A549 (cell line): Measurements from ENCODE around the gene OR10AG1.

Experiments
- EP300 ChIP-seq, 2 experiments: fragments of >200 bp; sonication (Bioruptor Twin); formaldehyde crosslinking; IDR thresholded peaks; 2 replicates in 1 of 2; 3 replicates in 1 of 2; pipeline ENCODE4 v1.6.1; 2016 to 2017
- ESRRA ChIP-seq: fragments of 150-350 bp; IDR thresholded peaks from 2 replicates; pipeline ENCODE4 v1.6.1; 2014; ENCODE audit warnings: mild to moderate bottlenecking, low read length, borderline replicate concordance
- POLR2A ChIP-seq: IDR thresholded peaks from 2 replicates; pipeline ENCODE4 v1.6.1; 2012; ENCODE audit warnings: mild to moderate bottlenecking, low read length
- RNF2 ChIP-seq: fragments of 200-600 bp; sonication (generic); IDR thresholded peaks from 2 replicates; pipeline ENCODE4 v1.6.1; 2016; ENCODE audit warnings: low read depth, mild to moderate bottlenecking, antibody characterized with exemption, moderate library complexity, borderline replicate concordance
- TF ChIP-seq, protein P1 (sequence below): fragments of >200 bp; sonication (Bioruptor Twin); formaldehyde crosslinking; IDR thresholded peaks from 3 replicates; pipeline ENCODE4 v1.5.1; 2016

DNA sequence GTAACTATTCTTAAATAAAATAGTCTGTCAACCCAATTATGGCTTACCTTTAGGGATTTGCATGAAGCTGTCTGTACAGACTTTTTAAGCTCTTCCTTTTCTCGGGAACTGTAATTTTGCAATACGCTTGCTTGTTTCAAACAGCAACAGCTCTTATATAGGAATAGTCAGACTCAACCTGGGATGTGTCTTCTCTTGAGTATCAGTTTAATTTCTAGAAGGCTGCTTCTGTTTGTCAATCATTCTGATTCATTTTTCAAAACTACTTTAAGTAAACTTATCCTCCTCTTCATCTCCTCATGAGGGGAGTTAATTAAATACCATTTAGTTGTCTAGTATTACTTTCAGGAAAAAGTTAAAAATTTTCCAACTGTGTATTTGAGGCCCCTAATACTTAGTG lies at the start of gene OR10AG1:
- TF ChIP-seq, protein P1, sequence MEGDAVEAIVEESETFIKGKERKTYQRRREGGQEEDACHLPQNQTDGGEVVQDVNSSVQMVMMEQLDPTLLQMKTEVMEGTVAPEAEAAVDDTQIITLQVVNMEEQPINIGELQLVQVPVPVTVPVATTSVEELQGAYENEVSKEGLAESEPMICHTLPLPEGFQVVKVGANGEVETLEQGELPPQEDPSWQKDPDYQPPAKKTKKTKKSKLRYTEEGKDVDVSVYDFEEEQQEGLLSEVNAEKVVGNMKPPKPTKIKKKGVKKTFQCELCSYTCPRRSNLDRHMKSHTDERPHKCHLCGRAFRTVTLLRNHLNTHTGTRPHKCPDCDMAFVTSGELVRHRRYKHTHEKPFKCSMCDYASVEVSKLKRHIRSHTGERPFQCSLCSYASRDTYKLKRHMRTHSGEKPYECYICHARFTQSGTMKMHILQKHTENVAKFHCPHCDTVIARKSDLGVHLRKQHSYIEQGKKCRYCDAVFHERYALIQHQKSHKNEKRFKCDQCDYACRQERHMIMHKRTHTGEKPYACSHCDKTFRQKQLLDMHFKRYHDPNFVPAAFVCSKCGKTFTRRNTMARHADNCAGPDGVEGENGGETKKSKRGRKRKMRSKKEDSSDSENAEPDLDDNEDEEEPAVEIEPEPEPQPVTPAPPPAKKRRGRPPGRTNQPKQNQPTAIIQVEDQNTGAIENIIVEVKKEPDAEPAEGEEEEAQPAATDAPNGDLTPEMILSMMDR: no peak
- no peak for TF ChIP-seq POLR2A
- no peak for TF ChIP-seq RNF2
- TF ChIP-seq ESRRA: no peak
- no peak for TF ChIP-seq EP300 (IDR thresholded peaks at IDR 0.05)
